GM12801 (cell line): ENCODE measurements around the gene RFXAP.

ENCODE experiments used
- TF ChIP-seq, protein P1 (sequence below): IDR thresholded peaks from one replicate; pipeline ENCODE4 v1.5.1; 2011; ENCODE audit warnings: control low read depth; ENCODE audit not compliant: insufficient read length; ENCODE audit errors: extremely low read depth

The RFXAP gene

DNA sequence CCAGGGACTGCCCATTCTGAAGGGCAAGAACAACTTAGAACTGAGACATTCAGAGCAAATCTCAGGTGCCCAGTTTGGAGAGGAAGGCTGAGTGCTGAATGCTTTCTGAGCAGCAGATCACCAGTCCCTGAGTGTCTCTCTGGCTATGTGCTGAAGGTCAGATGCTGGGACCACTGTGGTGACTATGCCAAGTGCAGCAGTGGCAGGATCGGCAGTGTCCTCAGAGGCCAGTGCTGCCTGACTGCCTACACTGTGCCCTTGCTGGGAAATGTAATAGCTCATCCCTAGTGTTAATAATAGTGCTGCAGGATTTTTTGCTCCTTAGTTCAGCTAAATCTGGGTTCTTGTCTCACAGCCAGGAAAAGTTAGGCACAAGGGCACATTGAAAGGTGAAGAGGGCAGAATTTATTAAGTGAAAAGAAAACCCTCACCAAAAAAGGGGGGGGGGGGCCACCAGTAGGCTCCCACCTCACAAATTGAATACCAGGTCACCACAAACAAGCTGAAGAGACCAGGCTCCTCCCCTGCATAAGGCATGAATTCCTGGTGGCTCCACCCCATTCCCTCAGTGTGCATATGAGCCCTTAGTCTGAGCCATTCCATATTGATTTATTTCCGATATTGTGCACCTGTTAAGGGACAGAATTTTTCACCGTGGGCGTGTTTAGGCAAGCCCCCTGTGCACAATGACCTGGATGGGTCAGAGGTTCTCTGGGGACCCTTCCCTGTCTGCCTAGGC is 18.5 kb downstream of the RFXAP start:
- TF ChIP-seq, protein P1, sequence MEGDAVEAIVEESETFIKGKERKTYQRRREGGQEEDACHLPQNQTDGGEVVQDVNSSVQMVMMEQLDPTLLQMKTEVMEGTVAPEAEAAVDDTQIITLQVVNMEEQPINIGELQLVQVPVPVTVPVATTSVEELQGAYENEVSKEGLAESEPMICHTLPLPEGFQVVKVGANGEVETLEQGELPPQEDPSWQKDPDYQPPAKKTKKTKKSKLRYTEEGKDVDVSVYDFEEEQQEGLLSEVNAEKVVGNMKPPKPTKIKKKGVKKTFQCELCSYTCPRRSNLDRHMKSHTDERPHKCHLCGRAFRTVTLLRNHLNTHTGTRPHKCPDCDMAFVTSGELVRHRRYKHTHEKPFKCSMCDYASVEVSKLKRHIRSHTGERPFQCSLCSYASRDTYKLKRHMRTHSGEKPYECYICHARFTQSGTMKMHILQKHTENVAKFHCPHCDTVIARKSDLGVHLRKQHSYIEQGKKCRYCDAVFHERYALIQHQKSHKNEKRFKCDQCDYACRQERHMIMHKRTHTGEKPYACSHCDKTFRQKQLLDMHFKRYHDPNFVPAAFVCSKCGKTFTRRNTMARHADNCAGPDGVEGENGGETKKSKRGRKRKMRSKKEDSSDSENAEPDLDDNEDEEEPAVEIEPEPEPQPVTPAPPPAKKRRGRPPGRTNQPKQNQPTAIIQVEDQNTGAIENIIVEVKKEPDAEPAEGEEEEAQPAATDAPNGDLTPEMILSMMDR: no peak

DNA sequence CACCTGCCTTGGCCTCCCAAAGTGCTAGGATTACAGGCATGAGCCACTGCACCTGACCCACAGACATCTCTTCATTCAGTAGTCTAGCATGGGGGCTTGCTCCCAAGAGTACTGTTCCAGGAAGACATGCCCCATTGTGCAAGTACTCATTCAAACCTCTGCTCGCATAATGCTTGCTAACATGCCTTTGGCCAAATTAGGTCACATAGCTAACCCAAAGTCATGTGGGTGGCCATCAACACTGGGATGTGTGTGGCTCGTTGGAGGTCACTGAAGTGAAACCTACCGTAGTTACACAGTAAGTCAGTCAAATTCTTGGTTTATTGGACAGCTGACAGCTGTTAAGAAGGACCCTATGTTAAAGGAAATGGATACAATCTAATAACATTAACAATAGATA is 20.3 kb downstream of the RFXAP start:
- TF ChIP-seq, protein P1: no peak

GRCh38 chr13:36839981-36840380 is 21.0 kb downstream of the RFXAP start:
- TF ChIP-seq, protein P1: no peak

DNA sequence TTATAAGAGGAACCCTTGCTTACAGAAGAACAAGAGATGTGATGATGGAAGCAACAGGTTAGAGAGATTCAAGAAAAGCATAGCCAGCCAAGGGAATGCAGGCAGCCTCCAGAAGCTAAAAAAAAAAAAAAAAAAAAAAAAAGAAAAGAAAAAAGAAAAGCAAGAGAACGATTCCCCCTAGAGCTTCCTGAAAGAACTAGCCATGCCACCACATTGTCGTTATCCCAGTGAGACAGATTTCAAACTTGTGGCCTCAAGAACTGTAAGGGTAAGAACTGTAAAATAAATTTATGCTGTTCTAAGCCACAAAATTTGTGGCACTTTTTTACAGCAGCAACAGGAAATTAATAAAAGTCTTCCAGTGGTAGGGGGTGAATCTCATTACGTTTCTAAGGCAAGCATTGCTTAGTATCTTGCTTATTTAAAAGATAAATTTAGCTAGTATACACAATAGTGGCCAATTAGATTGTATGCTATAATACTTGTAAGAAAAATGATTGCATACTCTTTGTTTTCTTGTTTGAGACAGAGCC is 21.8 kb downstream of the RFXAP start:
- TF ChIP-seq, protein P1: no peak

DNA sequence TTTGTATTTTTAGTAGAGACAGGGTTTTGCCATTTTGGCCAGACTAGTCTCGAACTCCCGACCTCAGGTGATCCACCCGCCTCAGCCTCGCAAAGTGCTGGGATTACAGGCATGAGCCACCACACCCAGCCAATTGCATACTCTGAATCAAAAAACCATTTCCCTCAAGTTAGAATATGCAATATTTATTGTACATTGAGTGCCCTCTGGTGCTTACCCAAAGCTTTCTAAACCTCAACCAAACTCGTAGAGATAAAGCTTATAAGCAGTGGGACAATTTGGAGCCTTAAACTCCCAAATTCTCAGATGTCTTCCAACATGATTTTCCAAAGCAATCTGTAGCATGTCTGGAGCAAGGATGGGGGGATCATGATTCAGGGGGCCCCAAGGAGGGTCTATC is 22.4 kb downstream of the RFXAP start:
- TF ChIP-seq, protein P1: no peak

DNA sequence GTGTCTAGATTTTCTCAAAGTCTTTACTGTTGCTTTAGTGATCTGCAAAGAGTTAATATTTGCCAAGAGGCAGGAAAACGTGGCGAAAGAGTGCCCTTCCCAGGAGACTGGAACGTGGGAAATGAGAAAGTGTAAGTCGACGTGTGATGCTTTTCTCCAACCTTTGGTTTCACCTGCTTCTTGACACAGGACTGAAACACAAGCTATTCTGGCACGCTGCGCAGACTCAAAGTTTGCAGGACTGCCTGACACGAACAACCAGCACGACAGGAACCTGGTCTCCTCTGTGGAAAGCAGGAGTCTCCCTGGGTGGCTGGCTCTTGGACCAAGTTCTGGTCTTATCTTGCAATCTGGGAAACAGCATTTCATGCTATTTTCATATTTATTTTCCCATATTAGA is 28.6 kb downstream of the RFXAP start:
- TF ChIP-seq, protein P1: no peak

DNA sequence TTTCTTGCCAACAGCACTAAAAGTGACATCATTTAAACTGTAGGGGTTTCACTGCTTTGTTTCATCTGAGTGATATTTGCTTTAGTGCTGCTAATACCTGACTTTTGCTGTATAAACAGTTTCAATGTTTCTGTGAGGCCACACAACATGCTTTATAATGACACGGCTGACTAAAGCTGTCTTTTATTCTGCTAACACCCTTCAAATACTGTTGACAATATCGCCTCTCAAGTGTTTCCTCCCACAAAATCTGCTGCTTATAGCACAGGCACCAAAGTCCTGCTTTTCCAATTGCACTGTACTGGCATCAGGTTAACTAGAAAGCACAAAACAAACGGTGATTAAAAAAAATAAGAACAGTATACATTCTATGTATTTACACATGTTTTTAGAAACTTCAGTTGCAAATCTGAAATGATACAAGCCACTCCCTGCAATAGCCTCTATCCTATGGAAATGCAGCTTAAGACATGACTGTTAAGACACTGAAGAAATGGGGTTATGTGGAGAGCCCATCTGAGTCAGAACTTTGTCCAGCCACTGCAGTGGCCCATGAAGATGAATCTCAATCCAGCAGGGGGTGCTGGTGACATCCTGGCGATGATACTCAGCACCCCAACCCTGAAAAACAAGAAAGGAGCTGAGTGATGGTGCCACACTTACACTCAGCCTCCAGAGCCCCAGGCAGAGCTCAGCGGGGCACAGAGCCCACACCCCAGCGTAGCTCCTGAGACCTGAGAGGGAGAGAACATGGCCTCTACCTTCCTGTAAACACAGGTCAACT is 29.4 kb downstream of the RFXAP start:
- TF ChIP-seq, protein P1: no peak
